Activated CD4-positive, alpha-beta T cell treated with anti-CD3 and anti-CD28 coated beads, Interleukin-2, amount 10 ng/mL, durations not matched to agents 7 days and 5 days (primary cell): Measurements from ENCODE around the gene PCSK7. TPM values are rescaled to one million over a fixed set of nuclear protein-coding genes. Genes with fewer than 3 reads are reported as not detected.

Source experiments
- CTCF ChIA-PET: fragments of 350-600 bp; sonication (Branson Sonifier 250); formaldehyde crosslinking; loops from one replicate; lab custom pipeline; 2021; ENCODE audit warnings: antibody characterized with exemption; lab: Charles Lee
- POLR2A ChIA-PET: fragments of 350-600 bp; sonication (Branson Sonifier 250); formaldehyde crosslinking; loops from one replicate; lab custom pipeline; 2021; ENCODE audit warnings: antibody characterized with exemption; lab: Charles Lee
- DNase-seq: peaks from one replicate; pipeline ENCODE4 v3.0.0-alpha.2; 2020
- H3K27ac Mint-ChIP-seq: one replicate; pipeline ENCODE4 v1.8.0; 2021; ENCODE audit warnings: mild to moderate bottlenecking, moderate library complexity, mixed read lengths
- H3K27me3 Mint-ChIP-seq: one replicate; pipeline ENCODE4 v1.8.0; 2021; ENCODE audit warnings: mixed read lengths
- H3K36me3 Mint-ChIP-seq: one replicate; pipeline ENCODE4 v1.8.0; 2021; ENCODE audit warnings: low read depth, mixed read lengths
- H3K4me1 Mint-ChIP-seq: one replicate; pipeline ENCODE4 v1.8.0; 2021; ENCODE audit warnings: mixed read lengths
- H3K4me3 Mint-ChIP-seq: one replicate; pipeline ENCODE4 v1.8.0; 2021; ENCODE audit warnings: mild to moderate bottlenecking, moderate library complexity, mixed read lengths
- H3K9me3 Mint-ChIP-seq: one replicate; pipeline ENCODE4 v1.8.0; 2021; ENCODE audit warnings: mixed read lengths
- total RNA-seq, 2 experiments: library from RNA; stranded (reverse); gene quantifications; one replicate each; pipeline ENCODE4 v1.2.3, GENCODE V29; 2021

The PCSK7 gene
- total RNA-seq, 2 experiments from 2014 or later: 187 to 224 TPM

DNA sequence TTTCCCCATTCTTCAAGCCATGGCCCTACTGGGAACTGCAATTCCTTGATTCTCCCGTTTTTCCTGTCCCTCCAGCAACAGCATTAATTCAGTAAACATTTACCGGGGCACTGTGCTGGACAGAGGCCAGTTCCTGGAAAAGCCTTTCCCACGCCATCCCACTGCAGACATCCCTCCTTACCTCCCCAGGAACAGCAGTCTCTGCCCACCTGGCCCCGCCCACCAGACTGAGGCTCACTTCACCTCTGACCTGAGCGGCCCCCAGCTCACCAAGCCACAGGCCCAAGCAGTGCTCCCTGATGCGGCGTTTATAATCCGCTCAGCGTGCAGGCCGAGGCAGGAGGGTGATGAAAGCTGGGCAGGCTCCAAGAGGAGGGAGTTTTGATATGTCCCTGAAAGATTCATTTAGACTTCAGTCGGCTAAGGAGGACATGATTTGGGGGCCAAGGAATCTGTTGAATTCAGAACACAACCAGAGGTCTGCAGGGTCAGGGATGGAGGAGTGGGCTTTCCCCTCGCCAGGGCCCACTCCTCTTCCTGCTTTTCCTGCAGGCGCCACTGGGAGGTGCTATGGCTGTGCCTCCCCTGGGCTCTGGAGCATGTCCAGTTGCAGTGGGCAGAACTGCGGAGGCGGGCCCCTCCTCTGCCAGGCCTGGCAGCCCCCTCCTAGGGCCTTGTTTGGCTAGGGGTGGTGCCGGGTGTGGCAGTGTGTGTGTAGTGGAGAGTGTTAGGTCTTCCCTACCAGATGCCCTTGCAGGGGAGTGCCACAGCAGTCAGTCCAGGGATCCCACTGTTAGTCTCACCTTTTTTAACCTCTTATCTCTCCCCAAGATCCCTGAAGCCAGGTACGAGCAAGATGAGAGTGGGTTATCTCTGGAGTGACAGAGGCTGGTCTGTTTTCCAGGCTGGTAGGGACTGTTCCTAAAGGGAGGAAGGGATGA, 34.1 kb downstream of the PCSK7 start:
- no peaks in the 10 kb centered on the region for H3K36me3 Mint-ChIP-seq
- no peak overlapping the region for H3K27ac Mint-ChIP-seq
- no peak for DNase-seq
- POLR2A ChIA-PET: no interaction called here
- no peak overlapping the region for H3K4me3 Mint-ChIP-seq
- no peaks in the 10 kb centered on the region for H3K27me3 Mint-ChIP-seq
- CTCF ChIA-PET: interaction anchor here (0.5 to 1.2 kb wide), 3 partner anchors 18 to 173 kb away, joined by 3 to 13 read pairs (median 3); partner anchors contain the start of gene SIDT2
- peaks cover 7% of the 10 kb centered on the region for H3K4me1 Mint-ChIP-seq
- H3K9me3 Mint-ChIP-seq: no peaks in the 10 kb centered on the region

DNA sequence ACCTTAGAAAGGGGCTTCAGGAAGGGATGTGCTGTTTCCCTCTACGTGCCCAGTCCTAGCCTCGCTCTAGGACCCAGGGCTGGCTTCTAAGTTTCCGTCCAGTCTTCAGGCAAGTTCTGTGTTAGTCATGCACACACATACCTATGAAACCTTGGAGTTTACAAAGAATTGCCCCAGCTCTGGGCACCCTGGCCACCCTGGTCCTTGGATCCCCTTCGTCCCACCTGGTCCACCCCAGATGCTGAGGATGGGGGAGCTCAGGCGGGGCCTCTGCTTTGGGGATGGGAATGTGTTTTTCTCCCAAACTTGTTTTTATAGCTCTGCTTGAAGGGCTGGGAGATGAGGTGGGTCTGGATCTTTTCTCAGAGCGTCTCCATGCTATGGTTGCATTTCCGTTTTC, 34.9 kb downstream of the PCSK7 start:
- Mint-ChIP-seq H3K9me3 (no peaks in the 10 kb centered on the region), H3K36me3 (no peaks in the 10 kb centered on the region), H3K27ac (no peak overlapping the region), H3K4me1 (peaks cover 7% of the 10 kb centered on the region), H3K4me3 (no peak overlapping the region), H3K27me3 (no peaks in the 10 kb centered on the region)
- CTCF ChIA-PET: interaction anchor here (0.5 to 1.2 kb wide), 2 partner anchors 17 to 173 kb away, joined by 3 to 13 read pairs; partner anchors contain the start of gene SIDT2
- POLR2A ChIA-PET: no interaction called here
- DNase-seq: no peak

DNA sequence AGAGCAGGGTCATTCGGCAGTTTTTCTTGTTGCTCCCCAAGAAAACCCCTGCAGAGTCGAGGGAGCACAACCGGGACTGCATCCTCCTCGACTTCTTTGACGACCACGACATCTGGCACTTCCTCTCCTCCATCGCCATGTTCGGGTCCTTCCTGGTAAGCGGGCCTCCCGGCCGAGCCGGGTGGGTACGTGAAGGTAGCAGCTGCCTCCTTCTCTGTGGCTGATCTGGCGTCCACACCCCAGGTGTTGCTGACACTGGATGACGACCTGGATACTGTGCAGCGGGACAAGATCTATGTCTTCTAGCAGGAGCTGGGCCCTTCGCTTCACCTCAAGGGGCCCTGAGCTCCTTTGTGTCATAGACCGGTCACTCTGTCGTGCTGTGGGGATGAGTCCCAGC, 36.1 kb downstream of the PCSK7 start:
- POLR2A ChIA-PET: no interaction called here

DNA sequence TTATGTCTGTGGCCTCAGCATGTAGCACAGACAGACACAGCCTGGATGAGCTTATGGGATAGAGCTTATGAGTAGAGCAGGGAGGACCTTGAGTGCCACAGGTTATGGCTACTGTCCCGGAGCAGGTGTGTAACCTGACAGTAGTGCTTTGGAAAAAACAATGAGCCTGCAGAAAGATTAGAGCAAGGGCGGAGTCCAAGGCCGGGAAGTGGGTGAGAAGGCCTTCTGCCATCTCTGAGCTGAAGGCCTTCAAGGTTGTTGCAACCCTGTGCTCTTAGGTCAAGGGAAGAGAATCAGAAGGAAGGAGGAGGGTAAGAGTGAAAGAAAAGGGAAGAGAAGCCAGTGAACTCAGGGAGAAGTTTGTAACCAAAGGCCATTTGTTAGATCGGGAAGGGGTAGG, 36.6 kb downstream of the PCSK7 start:
- Mint-ChIP-seq H3K4me3 (no peak overlapping the region), H3K27me3 (no peaks in the 10 kb centered on the region), H3K36me3 (no peaks in the 10 kb centered on the region), H3K27ac (peak overlapping the region; percentile 42), H3K4me1 (peaks cover 7% of the 10 kb centered on the region), H3K9me3 (no peaks in the 10 kb centered on the region)
- ChIA-PET POLR2A (no interaction called here), CTCF (interaction anchor here (1.0 to 1.5 kb wide), 4 partner anchors 10 to 15 kb away, joined by 3 to 5 read pairs (median 4); no protein-coding TSS in a partner anchor)
- no peak for DNase-seq

More for the DNA sequence above, 36.1 kb downstream of the PCSK7 start:
- H3K4me1 Mint-ChIP-seq: peaks cover 7% of the 10 kb centered on the region
- H3K27ac Mint-ChIP-seq: no peak overlapping the region
- CTCF ChIA-PET: interaction anchor here (1.0 to 1.5 kb wide), 3 partner anchors 10 to 16 kb away, joined by 3 to 5 read pairs (median 3); no protein-coding TSS in a partner anchor
- no peak for DNase-seq
- no peaks in the 10 kb centered on the region for H3K9me3 Mint-ChIP-seq
- no peaks in the 10 kb centered on the region for H3K27me3 Mint-ChIP-seq
- no peak overlapping the region for H3K4me3 Mint-ChIP-seq
- no peaks in the 10 kb centered on the region for H3K36me3 Mint-ChIP-seq

DNA sequence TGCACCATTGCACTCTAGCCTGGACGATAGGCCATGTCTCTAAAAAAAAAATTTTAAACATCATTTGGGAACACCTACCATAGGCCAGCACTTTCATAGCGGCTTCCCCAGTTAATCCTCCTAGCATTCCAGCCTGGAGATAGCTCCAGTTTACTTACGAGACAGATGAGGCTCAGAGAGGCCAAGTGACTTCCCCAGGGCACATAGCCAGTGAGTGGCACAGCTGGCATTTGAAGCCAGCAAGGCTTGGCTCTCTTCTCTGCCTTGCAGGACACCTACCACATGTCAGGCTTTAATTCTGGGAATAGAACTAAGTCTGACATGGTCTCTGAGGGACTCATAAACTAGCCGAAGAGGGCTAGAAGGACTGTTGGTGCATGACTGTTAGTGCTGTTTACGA, 37.6 kb downstream of the PCSK7 start:
- no peak overlapping the region for H3K4me3 Mint-ChIP-seq
- ChIA-PET POLR2A (no interaction called here), CTCF (interaction anchor here (1.1 kb wide), 1 partner anchor 9 kb away, joined by 4 read pairs; no protein-coding TSS in a partner anchor)
- no peaks in the 10 kb centered on the region for H3K27me3 Mint-ChIP-seq
- H3K9me3 Mint-ChIP-seq: no peaks in the 10 kb centered on the region
- no peak overlapping the region for H3K27ac Mint-ChIP-seq
- H3K36me3 Mint-ChIP-seq: no peaks in the 10 kb centered on the region
- DNase-seq: no peak
- H3K4me1 Mint-ChIP-seq: peaks cover 7% of the 10 kb centered on the region

DNA sequence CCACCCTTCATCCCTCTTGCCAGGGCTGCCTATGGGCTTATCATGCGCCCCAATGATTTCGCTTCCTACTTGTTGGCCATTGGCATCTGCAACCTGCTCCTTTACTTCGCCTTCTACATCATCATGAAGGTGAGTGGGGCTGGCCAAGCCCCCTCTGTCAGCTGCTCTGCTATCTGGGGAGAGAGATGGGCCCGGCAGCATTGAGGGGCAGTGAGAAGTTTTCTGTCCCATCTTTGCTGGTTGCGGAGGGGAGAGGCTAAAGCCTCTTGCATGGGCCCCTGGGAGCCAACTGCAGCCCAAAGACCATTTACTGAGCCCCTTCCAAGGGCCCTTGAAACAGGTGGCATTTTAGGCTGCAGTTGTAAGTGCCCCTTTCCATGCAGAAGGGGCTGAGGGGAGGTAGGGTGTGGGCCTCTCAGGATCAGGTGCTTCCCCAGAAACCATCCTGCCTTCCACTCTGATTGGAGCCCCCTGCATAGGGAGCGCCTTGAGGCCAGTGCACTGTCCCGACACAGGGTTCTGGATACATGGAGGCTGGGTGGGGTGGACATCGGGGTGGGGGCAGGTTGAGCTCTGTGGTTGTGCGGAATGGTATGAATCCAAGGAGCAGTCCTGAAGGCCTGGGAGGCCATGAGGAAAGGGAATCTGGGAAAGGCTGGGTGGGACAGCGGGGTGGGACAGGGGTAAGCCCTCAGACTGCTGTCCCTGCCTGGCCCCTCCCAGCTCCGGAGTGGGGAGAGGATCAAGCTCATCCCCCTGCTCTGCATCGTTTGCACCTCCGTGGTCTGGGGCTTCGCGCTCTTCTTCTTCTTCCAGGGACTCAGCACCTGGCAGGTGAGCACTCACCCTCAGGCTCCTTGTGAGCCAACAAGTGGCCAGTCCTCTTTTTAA, 38.5 kb downstream of the PCSK7 start:
- Mint-ChIP-seq H3K4me1 (peaks cover 7% of the 10 kb centered on the region), H3K27me3 (no peaks in the 10 kb centered on the region), H3K36me3 (no peaks in the 10 kb centered on the region), H3K4me3 (no peak overlapping the region), H3K27ac (no peak overlapping the region), H3K9me3 (no peaks in the 10 kb centered on the region)
- POLR2A ChIA-PET: no interaction called here
- CTCF ChIA-PET: interaction anchor here (1.0 kb wide), 1 partner anchor 13 kb away, joined by 3 read pairs; no protein-coding TSS in a partner anchor
- DNase-seq: no peak

DNA sequence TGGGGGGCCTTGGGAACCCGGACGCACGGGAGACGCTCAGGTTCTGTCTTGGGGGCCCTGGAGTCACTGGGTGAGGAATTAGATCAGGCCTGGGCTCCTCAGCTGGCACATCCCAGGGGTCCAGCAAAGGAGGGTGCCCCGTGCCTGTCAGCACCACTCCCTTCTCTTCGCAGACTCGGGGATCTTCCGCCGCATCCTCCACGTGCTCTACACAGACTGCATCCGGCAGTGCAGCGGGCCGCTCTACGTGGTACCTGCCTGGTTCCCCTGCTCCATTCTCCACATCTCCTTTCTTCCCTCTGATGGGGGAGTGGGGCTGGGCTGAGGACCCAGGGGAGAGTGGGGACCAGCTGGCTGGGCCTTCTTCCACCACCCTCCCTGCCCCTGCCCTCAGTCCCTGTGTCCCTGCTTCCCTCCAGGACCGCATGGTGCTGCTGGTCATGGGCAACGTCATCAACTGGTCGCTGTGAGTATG, 39.4 kb downstream of the PCSK7 start:
- no peak overlapping the region for H3K27ac Mint-ChIP-seq
- CTCF ChIA-PET: interaction anchor here (1.0 kb wide), 1 partner anchor 40 kb away, joined by 3 read pairs; the partner anchor contains the start of genes PCSK7 and RNF214
- POLR2A ChIA-PET: no interaction called here

DNA sequence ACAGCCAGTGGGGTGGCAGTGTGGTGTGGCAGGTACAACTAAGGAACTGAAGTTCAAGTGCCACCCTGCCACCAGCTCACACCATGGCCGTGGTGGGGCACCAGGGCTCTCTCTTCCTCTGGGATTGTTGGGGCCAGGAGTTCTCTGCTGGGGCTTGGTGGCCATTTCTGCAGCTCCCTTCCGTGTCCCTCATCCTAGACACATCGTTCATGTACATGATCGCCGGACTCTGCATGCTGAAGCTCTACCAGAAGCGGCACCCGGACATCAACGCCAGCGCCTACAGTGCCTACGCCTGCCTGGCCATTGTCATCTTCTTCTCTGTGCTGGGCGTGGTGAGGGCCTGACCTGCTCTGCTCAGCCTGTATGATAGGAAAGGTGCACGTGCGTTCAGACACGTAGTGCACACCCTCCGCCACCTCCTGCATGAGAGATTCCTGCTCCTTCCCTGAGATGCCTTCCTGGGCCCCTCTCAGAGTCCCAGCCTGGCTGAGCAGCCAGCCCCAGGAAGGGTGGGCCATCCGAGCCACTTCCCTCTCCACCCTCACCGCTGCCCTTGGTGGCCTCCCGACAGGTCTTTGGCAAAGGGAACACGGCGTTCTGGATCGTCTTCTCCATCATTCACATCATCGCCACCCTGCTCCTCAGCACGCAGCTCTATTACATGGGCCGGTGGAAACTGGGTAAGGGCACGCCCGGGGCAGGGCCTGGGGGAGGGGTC, 40.0 kb downstream of the PCSK7 start:
- no peaks in the 10 kb centered on the region for H3K9me3 Mint-ChIP-seq
- no peak overlapping the region for H3K4me3 Mint-ChIP-seq
- H3K27me3 Mint-ChIP-seq: no peaks in the 10 kb centered on the region
- peaks cover 2% of the 10 kb centered on the region for H3K36me3 Mint-ChIP-seq
- peaks cover 7% of the 10 kb centered on the region for H3K4me1 Mint-ChIP-seq
- no peak overlapping the region for H3K27ac Mint-ChIP-seq
- ChIA-PET POLR2A (no interaction called here), CTCF (interaction anchor here (1.0 to 1.5 kb wide), 3 partner anchors 11 to 40 kb away, joined by 3 to 4 read pairs (median 3); partner anchors contain the start of genes PCSK7 and RNF214)
- DNase-seq: no peak

More for the DNA sequence above, 39.4 kb downstream of the PCSK7 start:
- Mint-ChIP-seq H3K36me3 (no peaks in the 10 kb centered on the region), H3K4me1 (peaks cover 7% of the 10 kb centered on the region), H3K9me3 (no peaks in the 10 kb centered on the region), H3K27me3 (no peaks in the 10 kb centered on the region), H3K4me3 (no peak overlapping the region)
- DNase-seq: no peak

DNA sequence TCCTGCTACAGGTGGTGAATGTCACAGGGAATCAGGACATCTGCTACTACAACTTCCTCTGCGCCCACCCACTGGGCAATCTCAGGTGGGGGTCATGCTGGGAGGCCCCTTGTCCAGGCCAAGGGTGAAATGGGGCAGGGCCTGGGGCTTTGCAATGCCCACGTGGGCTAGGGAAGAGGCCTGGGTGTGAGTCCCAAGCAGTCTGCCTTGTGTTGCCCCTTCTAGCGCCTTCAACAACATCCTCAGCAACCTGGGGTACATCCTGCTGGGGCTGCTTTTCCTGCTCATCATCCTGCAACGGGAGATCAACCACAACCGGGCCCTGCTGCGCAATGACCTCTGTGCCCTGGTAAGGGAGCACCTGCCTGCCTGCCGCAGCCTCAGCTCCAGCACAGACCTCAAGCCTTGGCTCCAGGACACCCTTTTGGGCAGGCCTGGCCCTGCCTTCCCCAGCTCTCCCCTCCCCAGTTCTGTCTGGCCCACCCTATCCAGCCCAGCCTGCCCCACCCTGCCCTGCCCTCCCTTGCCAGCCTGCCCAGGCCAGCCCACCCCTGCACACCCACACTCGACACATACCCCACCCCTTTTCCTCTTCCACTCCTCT, 41.8 kb downstream of the PCSK7 start:
- Mint-ChIP-seq H3K4me1 (peaks cover 4% of the 10 kb centered on the region), H3K36me3 (peaks cover 2% of the 10 kb centered on the region), H3K27me3 (no peaks in the 10 kb centered on the region), H3K4me3 (no peak overlapping the region), H3K27ac (no peak overlapping the region), H3K9me3 (no peaks in the 10 kb centered on the region)
- ChIA-PET CTCF (interaction anchor here (1.5 kb wide), 1 partner anchor 9 kb away, joined by 4 read pairs; no protein-coding TSS in a partner anchor), POLR2A (no interaction called here)
- DNase-seq: no peak

DNA sequence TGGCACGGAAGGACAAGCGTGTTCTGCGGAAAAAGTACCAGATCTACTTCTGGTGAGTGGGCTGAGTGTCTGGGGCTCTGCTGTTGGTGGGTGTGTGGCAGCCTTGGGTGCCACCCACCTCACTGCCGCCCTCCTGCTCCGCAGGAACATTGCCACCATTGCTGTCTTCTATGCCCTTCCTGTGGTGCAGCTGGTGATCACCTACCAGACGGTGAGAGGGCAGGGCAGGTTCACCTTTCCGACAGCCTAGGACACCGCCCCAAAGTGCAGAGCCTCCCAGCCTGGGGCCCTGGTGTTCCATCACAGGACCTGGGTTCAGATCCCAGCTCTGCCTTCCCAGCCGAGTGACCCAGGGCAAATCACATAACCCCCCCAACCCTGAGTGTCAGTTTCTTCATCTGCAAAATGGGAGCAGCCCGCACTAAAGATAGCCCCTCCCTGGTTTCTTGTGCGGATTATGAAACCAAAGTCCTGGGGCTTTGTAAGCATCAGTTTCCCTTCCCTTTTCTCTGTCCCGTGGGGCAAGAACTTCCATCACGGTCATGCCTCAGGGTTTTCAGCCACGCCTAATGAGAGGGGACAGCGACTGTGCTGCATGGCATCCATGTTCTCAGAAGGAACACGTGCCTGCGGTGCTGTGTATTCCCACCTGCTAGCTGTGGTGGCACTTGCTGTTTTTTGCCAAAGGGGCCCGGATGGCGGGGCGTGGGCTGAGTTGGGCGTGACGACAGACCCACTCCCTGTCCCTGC, 42.5 kb downstream of the PCSK7 start:
- DNase-seq: no peak
- CTCF ChIA-PET: interaction anchor here (0.5 to 1.2 kb wide), 2 partner anchors 9 to 158 kb away, joined by 4 read pairs; no protein-coding TSS in a partner anchor
- H3K27ac Mint-ChIP-seq: no peak overlapping the region
- no peaks in the 10 kb centered on the region for H3K27me3 Mint-ChIP-seq
- POLR2A ChIA-PET: no interaction called here
- H3K4me3 Mint-ChIP-seq: no peak overlapping the region
- peaks cover 2% of the 10 kb centered on the region for H3K36me3 Mint-ChIP-seq
- no peaks in the 10 kb centered on the region for H3K9me3 Mint-ChIP-seq
- peaks cover 3% of the 10 kb centered on the region for H3K4me1 Mint-ChIP-seq

DNA sequence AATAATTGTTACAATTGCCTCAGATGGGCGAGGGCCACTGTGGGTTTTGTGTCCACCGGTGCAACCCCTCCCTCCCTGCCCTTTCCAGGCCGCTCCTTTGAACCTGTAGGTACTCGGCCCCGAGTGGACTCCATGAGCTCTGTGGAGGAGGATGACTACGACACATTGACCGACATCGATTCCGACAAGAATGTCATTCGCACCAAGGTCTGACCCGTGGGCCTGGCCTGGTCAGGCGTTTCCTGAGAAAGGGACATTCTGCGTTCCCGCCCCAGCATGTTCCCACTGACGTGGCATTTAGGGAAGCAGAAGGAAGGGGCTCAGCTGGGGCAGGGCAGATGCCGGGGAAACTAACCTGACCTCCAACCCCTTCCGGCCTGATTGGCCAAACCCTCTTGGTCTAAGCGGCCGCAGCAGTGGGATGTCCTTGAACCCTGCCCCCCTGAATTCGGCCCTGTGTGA, 43.2 kb downstream of the PCSK7 start:
- Mint-ChIP-seq H3K27me3 (no peaks in the 10 kb centered on the region), H3K9me3 (no peaks in the 10 kb centered on the region), H3K27ac (no peak overlapping the region), H3K4me3 (no peak overlapping the region), H3K4me1 (peaks cover 3% of the 10 kb centered on the region), H3K36me3 (peaks cover 2% of the 10 kb centered on the region)
- ChIA-PET CTCF (interaction anchor here (1.2 kb wide), 1 partner anchor 8 kb away, joined by 4 read pairs; no protein-coding TSS in a partner anchor), POLR2A (no interaction called here)
- DNase-seq: no peak
